ENCODE data around the gene BTBD19.

The BTBD19 gene

DNA sequence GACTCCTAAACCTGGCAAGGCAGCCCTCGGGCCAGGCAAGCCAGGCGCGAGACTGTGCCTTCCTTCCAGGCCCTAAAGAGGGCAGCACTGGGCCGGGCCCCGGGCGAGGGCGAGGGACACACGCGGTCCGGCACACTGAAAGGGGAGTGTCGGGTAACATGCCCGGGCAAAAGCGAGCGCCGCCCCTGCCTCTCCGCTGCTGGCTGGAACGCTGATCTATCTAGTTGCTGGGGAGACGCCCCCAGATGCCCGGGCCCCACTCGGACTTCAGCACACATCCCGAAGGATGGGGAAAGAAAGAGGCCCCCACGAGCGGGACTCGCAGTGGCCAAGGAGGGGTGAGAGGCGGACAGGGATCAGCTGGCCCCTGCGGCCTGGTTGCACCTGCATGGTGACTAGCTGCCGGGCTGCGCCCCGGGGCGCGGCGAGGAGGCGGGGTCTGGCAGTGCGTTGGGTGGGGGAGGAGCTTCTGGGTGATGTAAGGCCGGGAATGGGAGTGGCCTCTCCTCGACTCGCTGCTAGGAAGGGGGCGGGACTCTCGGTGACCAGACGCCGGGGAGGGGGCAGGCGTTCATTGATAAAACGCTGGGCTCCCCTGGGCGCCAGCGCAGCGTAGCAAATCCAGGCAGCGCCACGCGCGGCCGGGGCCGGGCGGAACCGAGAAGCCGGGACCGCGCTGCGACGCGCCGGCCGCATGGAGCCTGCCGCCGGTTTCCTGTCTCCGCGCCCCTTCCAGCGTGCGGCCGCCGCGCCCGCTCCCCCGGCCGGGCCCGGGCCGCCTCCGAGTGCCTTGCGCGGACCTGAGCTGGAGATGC is 8.3 kb upstream of the BTBD19 start, which contains the start of gene PLK3:
Gene PLK3, plus strand, starts transcription at position 608 of the 815 bp plus-strand sequence. Its CDS starts 87 bp downstream, at position 695.
- no peaks in the 10 kb centered on the region for H3K9me3 Mint-ChIP-seq
- peak within 1 kb of the TSS; percentile 89 for H3K27ac Mint-ChIP-seq
- DNase-seq (ENCODE audit: low spot score in 2 of 2) (peak; percentile 96 to 97), ATAC-seq (ENCODE audit: low read depth) (peak; percentile 85)
- peaks cover 8% of the 10 kb centered on the region for H3K36me3 Mint-ChIP-seq
- peak within 1 kb of the TSS; percentile 87 for H3K4me3 Mint-ChIP-seq
- peaks cover 17% of the 10 kb centered on the region for H3K4me1 Mint-ChIP-seq
- no peaks in the 10 kb centered on the region for H3K27me3 Mint-ChIP-seq

DNA sequence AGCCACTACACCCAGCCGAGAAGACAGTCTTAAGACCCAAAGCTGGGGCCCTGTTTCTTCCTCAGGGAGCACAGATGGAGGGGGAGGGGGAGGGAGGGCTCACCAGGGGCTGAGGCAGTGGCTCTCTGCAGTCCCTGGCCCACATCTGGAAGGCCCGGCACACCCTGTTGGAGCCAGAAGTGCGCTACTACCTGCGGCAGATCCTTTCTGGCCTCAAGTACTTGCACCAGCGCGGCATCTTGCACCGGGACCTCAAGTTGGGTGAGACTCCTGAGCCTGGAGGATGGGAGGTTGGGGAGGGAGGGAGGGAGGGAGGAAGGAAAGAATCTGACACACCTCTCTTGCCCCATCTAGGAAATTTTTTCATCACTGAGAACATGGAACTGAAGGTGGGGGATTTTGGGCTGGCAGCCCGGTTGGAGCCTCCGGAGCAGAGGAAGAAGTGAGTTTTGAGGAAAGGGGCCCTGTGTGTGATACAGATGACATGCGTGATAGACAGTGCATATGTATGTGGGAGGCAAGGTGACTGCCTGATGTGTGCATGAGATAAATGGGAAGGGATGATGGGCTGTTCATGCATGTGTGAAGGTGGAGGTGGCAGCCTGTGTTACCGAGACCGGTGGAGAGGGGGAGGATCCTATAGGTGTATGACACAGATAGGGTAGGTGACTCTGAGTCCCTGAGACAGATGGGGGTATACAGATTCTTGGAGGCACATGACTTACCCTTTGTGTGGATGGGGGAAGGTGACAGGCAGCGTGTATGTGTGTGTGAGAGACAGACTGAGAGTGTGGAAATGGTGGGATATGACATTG is 6.6 kb upstream of the BTBD19 start:
- ATAC-seq (ENCODE audit: low read depth), result no peak
- peak overlapping the region; percentile 85 for H3K4me3 Mint-ChIP-seq
- no peaks in the 10 kb centered on the region for H3K27me3 Mint-ChIP-seq
- peaks cover 17% of the 10 kb centered on the region for H3K4me1 Mint-ChIP-seq
- peak overlapping the region; percentile 36 for H3K27ac Mint-ChIP-seq
- no peak for DNase-seq (ENCODE audit: low spot score in 2 of 2)
- peaks cover 11% of the 10 kb centered on the region for H3K36me3 Mint-ChIP-seq
- no peaks in the 10 kb centered on the region for H3K9me3 Mint-ChIP-seq

DNA sequence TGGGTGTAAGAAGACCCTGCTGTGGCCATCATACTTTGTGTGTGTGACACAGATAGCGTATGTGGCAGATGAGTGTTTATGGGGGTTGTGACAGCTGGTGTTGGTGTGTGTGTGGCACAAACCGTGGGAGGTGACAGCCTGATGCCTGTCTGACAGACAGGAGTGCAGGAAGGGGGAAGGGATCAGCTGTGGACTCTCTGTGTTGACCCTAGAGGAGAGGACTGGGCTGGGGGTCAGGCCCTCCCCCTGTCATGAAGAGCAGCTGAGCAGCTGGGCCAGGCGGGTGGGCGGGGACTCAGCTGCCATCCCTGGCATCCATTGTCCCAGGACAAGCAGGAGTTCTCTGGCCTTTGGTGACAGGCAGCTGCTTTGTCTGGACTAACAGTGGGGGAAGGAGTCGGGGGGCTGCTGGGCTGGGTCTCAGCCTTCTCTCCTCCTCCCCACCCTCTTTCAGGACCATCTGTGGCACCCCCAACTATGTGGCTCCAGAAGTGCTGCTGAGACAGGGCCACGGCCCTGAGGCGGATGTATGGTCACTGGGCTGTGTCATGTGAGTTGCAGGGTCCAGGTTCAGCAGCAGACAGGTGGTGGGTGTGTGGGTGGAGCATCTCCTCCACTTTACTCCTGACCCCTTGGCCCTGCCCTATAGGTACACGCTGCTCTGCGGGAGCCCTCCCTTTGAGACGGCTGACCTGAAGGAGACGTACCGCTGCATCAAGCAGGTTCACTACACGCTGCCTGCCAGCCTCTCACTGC is 5.8 kb upstream of the BTBD19 start:
- Mint-ChIP-seq H3K4me1 (peaks cover 24% of the 10 kb centered on the region), H3K36me3 (peaks cover 11% of the 10 kb centered on the region), H3K27ac (peak overlapping the region; percentile 36), H3K4me3 (peak overlapping the region; percentile 37), H3K27me3 (no peaks in the 10 kb centered on the region), H3K9me3 (no peaks in the 10 kb centered on the region)
- ATAC-seq (ENCODE audit: low read depth) (no peak), DNase-seq (ENCODE audit: low spot score in 2 of 2) (no peak)

DNA sequence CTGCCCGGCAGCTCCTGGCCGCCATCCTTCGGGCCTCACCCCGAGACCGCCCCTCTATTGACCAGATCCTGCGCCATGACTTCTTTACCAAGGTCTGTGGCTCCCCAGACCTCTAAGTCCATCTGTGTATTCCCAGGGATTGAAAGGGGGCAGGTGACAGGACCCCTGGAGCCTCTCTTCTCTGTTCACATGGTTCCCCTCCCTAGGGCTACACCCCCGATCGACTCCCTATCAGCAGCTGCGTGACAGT is 5.3 kb upstream of the BTBD19 start:
- peaks cover 11% of the 10 kb centered on the region for H3K36me3 Mint-ChIP-seq
- H3K27ac Mint-ChIP-seq, result peak overlapping the region; percentile 36
- no peak for ATAC-seq (ENCODE audit: low read depth)
- H3K9me3 Mint-ChIP-seq, result no peaks in the 10 kb centered on the region
- H3K4me3 Mint-ChIP-seq, result no peak overlapping the region
- H3K4me1 Mint-ChIP-seq, result peaks cover 29% of the 10 kb centered on the region
- no peaks in the 10 kb centered on the region for H3K27me3 Mint-ChIP-seq
- no peak for DNase-seq (ENCODE audit: low spot score in 2 of 2)

DNA sequence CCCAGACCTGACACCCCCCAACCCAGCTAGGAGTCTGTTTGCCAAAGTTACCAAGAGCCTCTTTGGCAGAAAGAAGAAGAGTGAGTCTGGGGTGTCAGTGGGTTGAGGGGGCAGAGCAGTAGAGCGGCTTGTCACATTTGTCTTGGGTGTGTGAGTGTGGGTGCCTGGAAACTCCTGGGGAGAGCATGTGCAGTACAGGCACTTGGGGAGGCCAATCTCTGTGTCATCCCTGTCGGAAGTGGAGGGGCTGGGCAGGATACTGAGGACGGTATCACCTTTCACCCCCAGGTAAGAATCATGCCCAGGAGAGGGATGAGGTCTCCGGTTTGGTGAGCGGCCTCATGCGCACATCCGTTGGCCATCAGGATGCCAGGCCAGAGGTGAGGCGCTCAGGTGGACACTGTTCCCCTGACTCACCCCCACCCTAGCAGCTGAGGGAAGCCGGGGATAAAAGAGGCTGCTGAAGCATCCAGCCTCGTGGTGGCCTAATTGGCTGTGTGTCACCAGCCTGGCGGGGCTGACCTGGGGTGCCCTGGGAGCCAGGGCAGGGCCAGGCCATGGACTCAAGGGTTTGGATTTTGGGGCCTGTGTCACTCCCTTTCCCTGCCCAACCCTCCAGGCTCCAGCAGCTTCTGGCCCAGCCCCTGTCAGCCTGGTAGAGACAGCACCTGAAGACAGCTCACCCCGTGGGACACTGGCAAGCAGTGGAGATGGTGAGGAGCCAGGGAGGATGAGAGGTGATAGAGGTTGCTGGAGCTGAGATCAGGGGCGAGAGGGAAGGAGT is 4.8 kb upstream of the BTBD19 start:
- H3K36me3 Mint-ChIP-seq, result peaks cover 11% of the 10 kb centered on the region
- H3K27ac Mint-ChIP-seq, result peak overlapping the region; percentile 36
- no peak for DNase-seq (ENCODE audit: low spot score in 2 of 2)
- H3K9me3 Mint-ChIP-seq, result no peaks in the 10 kb centered on the region
- no peak overlapping the region for H3K4me3 Mint-ChIP-seq
- no peak for ATAC-seq (ENCODE audit: low read depth)
- H3K4me1 Mint-ChIP-seq, result peaks cover 32% of the 10 kb centered on the region
- no peaks in the 10 kb centered on the region for H3K27me3 Mint-ChIP-seq

DNA sequence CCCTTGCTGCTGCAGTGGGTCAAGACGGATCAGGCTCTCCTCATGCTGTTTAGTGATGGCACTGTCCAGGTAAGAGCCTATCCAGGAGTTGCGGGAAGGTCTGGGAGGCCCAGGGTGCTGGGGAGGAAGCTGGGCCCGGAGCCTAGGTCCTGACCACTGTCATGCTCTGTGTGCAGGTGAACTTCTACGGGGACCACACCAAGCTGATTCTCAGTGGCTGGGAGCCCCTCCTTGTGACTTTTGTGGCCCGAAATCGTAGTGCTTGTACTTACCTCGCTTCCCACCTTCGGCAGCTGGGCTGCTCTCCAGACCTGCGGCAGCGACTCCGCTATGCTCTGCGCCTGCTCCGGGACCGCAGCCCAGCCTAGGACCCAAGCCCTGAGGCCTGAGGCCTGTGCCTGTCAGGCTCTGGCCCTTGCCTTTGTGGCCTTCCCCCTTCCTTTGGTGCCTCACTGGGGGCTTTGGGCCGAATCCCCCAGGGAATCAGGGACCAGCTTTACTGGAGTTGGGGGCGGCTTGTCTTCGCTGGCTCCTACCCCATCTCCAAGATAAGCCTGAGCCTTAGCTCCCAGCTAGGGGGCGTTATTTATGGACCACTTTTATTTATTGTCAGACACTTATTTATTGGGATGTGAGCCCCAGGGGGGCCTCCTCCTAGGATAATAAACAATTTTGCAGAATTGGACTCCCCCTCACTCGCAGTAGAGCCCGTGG is 2.9 kb upstream of the BTBD19 start:
- DNase-seq (ENCODE audit: low spot score in 2 of 2), result no peak
- H3K27ac Mint-ChIP-seq, result peak overlapping the region; percentile 65
- H3K27me3 Mint-ChIP-seq, result no peaks in the 10 kb centered on the region
- H3K9me3 Mint-ChIP-seq, result no peaks in the 10 kb centered on the region
- no peak for ATAC-seq (ENCODE audit: low read depth)
- no peak overlapping the region for H3K4me3 Mint-ChIP-seq
- peaks cover 11% of the 10 kb centered on the region for H3K36me3 Mint-ChIP-seq
- peaks cover 49% of the 10 kb centered on the region for H3K4me1 Mint-ChIP-seq

DNA sequence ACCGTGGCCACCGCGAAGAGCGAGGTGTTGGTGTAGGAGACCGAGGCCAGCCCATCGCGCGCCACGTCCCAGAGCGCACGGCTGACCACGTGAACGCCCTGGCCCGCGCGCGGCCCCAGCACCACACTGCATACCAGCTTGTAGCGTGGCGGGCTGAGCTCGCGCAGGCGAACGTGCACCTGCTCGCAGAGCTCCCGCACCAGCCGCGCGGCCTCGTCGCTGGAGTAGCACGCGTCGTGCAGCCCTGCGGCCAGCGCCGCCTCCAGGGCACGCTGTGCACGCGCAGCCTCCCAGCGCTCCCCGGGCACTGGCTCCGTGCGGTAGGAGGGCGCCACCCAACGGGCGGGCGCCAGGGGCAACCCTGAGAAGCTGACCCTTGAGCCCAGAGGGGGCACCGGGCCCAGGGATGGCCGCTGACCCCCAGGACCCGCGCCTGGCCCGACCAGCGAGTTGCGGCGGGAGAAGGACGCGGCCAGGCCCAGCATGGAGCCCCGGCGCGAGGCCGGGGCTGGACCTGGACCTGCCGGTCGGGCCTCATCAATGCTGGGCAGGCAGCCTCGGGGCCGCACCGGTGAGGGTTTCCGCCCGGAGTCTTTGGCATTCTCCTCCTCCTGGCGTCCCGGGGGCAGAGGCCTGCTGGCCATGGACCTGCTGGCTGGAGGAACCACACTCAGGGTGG is 2.2 kb upstream of the BTBD19 start:
- Mint-ChIP-seq H3K27me3 (no peaks in the 10 kb centered on the region), H3K9me3 (no peaks in the 10 kb centered on the region), H3K4me1 (peaks cover 51% of the 10 kb centered on the region), H3K4me3 (no peak overlapping the region), H3K36me3 (peaks cover 11% of the 10 kb centered on the region), H3K27ac (no peak overlapping the region)
- ATAC-seq (ENCODE audit: low read depth) (no peak), DNase-seq (ENCODE audit: low spot score in 2 of 2) (no peak)

DNA sequence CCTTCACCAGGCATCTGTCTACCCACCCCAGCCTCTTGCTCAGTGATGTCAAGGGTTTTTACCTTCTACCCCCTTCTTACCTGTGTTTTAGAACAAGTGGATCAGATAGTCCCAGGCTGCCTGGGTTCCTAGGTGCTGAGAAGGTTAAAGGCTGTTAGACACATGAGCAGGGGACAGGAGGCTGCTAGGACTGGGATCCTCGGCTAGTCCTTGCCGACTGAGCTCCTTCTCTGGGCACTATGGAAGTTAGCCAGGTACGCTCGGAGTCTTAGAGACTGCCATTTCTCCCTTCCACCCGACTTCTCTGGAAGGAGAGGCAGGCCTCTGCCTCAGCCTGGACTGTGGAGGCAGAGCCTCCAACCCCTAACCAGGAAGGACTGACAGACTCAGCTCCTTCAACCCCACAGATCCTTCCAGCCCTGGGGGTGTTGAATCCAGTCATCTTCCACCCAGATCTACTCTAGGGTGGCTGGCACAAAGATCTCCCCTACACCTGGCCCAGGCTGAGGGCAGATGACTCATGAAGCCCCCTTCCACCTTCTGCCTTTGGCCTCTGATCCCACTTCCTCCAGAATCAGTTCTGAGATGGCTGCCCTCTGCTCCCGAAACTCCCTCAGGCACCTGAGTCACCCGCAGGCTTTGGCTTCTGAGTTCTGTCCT is 1.5 kb upstream of the BTBD19 start, which contains the start of gene DYNLT4:
Gene DYNLT4, minus strand, starts transcription at position 648 of the 660 bp plus-strand sequence. CDS start 683 bp downstream, outside the sequence.
- H3K9me3 Mint-ChIP-seq, result no peaks in the 10 kb centered on the region
- H3K4me3 Mint-ChIP-seq, result peak within 1 kb of the TSS; percentile 71
- H3K27ac Mint-ChIP-seq, result peak within 1 kb of the TSS; percentile 97
- H3K36me3 Mint-ChIP-seq, result peaks cover 11% of the 10 kb centered on the region
- ATAC-seq (ENCODE audit: low read depth) (no peak), DNase-seq (ENCODE audit: low spot score in 2 of 2) (no peak)
- peaks cover 54% of the 10 kb centered on the region for H3K4me1 Mint-ChIP-seq
- H3K27me3 Mint-ChIP-seq, result no peaks in the 10 kb centered on the region

DNA sequence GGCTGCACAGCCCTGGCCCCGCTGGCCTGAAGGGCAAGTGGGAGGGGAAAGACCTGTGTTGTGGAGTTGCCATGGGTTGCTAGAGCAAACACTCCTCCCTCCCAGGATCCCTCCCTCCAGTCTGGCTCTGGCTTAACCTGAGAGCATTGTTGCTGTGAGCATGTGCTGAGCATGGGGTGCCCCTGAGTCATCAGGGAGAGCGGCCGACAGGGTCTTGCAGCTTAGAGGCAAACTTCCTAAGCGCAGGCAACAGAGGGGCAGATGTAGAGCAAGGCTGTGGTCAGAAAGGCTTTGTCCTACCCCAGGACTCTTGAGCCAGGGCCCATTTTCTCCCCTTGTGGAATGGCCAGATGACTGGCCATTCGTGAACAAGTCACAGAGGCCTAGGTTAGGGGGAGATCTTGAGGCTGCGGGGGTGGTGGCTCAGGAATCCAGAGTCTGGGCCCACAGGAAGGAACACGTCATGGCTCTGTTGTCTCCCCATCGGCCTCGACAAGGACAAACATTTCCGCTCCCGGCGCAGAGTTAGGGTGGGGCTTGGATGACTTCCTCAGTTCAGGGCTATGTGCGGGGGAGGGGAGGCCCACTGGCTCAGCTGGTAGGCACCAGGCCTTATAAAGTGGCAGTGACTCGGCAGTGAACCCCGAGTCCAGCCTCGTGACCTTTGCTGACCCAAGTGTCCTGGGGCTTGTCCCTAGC is 810 bp upstream of the BTBD19 start:
- peak in 1 of 2 donors; percentile 50 for DNase-seq (ENCODE audit: low spot score in 2 of 2)
- ATAC-seq (ENCODE audit: low read depth), result peak; percentile 61
- Mint-ChIP-seq H3K4me1 (peaks cover 52% of the 10 kb centered on the region), H3K4me3 (peak overlapping the region; percentile 71), H3K27ac (peak overlapping the region; percentile 97), H3K27me3 (no peaks in the 10 kb centered on the region), H3K36me3 (peaks cover 11% of the 10 kb centered on the region), H3K9me3 (no peaks in the 10 kb centered on the region)

DNA sequence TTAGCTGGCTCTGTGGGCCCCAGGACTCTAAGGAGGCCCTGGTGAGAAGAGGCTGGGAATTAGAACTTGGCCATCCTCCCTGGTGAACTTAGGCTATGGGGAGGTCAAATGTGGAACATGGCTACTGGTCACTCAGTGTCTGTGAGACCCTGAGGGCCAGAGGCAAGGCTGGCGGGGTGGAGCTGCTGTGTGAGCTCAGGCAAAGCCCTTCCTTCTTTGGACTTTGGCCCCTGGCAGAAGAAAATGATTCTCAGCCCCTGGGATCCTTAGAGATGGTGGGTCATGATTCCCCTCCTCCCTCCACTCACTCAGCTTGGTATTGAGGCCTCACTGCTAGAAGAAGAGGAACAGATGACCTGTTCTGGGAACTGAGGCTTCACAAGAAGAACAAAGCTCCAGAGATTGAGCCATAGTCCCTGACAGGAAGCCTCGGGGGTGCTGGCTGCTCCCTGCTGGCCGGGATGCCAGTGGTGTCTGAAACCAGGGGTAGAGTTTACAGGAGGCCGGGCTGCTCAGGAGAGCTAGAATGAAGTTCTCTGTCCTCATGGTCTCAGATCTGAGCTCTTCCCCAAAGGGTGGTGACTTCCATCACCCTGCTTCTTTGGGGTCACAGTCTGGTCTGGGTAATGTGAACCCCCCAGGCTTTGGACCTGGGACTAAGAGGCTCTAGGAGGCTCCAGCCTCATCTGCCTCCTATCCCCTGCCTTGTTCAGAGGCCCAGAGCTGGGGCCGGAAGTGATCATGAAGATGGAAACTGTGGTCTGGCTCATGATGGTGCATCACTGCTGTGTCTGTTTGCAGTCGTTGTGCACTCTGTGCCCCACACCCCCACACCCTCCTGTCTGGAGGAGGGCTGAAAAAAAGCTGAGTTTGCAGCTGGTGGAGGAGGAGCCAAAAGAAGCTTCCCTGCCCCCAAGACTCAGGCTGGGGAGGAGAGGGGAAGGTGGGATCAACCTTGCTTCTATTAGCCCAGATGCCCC is 905 bp downstream of the BTBD19 start:
- H3K27me3 Mint-ChIP-seq, result no peaks in the 10 kb centered on the region
- peak overlapping the region; percentile 53 for H3K4me3 Mint-ChIP-seq
- H3K4me1 Mint-ChIP-seq, result peaks cover 48% of the 10 kb centered on the region
- H3K9me3 Mint-ChIP-seq, result no peaks in the 10 kb centered on the region
- ATAC-seq (ENCODE audit: low read depth) (peak; percentile 62), DNase-seq (ENCODE audit: low spot score in 2 of 2) (peak in 1 of 2 donors; percentile 46)
- peak overlapping the region; percentile 97 for H3K27ac Mint-ChIP-seq
- H3K36me3 Mint-ChIP-seq, result peaks cover 3% of the 10 kb centered on the region
